Measurements from ENCODE around the gene ULBP1.
"Not testable (repeated sequence)": the region's sequence is repeated elsewhere in the genome, so short reads cannot be mapped to it uniquely, and the experiment has no call there.

ULBP1 gene

DNA sequence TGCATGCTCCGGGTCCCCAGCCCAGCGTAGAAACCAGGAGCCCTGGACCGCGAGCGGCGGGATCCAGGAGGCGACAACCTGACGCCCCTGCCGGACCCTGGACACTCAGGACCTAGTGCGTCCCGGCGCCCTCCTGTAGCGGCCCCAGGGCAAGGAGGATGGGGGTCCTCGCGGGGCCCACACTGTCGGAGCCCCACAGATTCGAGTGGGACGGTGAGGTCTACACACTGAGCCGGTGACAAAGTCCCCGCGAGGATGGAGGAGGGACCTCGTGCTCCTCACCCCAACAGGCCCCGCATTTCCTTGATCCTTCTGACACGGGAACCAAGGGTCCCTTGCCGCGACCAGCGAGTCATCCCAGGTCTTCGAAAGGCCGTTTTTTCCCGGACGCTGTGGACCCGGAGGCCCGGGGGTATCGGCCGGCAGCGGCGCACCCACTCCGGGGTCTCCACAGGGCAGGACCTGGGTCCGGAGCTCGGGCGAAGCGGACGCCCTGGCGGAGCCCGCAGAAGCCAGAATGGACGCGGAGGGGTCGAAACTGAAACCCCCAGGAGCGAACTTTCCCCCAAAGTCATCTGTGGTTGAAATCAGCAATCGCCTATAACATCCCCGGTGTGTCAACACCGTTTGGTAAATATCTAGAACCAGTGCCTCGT is 9.3 kb upstream of the ULBP1 start:
- DNase-seq, result not testable (repeated sequence)

DNA sequence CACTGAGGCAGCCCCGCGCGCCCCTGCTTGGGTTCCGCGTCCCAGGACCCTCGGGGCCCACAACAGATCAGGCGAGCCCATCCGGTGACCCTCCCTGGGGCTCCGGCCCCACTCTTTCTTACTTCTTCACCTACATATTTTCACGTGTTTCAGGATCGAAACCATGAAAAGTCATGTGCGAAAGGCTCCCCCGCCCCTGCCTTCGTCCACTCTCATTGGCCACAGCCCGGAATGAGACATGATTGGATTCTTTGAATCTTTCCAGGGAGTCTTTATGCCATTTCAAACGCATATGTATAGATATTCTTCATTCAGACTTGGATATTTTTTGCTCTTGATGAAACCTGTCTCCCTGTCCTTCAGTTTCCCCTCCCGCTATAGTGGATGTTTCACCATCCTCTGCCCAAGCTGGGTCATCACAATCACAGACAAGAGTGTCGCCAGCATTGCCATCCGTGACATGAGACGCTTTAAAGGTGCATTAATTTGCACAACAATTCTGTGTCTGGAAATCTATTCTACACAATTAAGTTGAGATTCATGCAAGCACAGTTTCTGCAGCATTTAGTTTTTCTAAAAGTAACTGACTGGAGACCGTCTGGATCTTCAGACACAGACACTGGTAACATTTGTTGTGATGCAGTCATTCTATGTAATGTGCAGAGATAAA is 8.6 kb upstream of the ULBP1 start:
- DNase-seq, result not testable (repeated sequence)

DNA sequence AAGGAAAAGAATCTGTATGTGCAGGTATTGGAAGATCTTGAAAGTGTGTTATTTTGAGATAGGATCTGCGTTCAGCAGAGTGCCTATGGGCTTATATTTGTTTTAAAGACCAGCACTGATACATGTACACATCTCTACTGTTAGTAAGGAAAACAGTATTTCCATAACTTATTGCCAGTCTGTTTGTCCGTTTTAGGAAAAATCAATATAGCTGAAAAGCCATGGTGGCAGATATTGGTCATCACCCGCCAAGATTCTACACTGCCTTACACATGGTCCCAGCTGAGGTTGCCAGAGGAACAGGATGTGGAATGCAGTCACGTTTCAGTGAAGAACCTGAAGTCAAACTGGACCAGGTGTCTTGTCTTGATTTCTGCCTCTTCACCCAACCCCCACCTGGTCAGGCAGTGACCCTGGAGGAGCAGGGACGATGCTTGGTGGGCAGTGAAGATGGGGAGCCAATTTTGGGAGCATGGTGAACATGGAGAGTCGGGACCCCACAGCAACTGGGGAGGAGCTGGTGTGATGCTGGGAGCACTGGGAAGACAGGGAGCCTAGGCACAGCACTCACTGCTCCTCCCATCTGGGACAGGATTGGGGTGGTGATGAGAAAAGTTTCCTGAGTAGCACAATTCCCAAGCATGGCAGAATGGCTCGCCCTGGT is 8.0 kb upstream of the ULBP1 start:
- DNase-seq, result not testable (repeated sequence)

DNA sequence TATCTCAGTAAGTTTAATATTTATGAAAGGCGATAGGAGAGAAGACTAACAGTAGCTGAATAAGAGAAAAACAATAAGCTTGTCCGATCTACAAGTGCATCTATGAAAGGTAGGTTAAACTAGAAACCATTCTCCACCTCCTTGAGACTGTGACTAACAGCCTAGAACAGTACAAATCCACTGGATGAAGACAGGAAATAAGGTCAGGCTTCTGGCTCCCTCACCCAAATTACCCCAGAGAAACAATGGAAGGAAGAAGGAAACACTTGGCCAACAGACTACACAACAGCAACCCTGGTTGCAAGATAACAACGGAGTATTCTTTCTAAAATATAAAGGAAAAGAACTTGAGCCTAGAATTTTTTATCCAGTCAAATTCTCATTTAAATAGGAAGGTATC is 5.6 kb upstream of the ULBP1 start:
- not testable (repeated sequence) for DNase-seq

DNA sequence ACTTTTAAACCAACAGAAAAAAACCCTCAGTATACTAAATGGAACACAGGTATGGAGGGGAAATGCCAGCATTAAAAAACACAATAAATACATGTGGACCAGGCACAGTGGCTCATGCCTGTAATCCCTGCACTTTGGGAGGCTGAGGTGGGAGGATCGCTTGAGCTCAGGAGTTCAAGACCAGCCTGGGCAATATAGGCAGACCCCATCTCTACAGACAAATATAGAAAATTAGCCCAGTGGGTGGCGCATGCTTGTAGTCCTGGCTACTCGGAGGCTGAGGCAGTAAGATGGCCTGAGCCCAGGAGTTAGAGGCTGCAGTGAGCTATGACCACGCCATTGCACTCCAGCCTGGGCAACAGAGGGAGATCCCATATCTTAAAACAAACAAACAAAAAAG is 3.9 kb upstream of the ULBP1 start:
- DNase-seq, result not testable (repeated sequence)

DNA sequence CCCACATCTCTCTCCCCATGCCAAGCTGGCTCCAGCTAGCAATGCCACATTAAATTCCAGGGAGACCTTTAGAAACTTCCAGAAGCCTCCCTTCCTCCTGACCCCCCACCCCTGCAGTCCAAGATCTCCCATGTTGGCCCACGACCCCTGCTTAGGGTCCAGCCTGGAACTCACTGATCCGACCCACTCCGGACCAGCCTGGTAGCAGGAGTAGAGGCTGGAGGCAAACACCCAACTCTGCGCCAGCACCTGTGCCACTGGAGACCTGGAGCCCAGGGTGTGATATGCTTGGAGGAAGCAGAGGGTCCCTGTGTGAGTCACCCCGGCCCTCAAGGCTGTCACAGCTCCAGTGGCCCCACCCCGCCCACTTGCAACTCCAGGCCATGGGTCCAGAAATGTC is 3.3 kb upstream of the ULBP1 start:
- no peak for DNase-seq

DNA sequence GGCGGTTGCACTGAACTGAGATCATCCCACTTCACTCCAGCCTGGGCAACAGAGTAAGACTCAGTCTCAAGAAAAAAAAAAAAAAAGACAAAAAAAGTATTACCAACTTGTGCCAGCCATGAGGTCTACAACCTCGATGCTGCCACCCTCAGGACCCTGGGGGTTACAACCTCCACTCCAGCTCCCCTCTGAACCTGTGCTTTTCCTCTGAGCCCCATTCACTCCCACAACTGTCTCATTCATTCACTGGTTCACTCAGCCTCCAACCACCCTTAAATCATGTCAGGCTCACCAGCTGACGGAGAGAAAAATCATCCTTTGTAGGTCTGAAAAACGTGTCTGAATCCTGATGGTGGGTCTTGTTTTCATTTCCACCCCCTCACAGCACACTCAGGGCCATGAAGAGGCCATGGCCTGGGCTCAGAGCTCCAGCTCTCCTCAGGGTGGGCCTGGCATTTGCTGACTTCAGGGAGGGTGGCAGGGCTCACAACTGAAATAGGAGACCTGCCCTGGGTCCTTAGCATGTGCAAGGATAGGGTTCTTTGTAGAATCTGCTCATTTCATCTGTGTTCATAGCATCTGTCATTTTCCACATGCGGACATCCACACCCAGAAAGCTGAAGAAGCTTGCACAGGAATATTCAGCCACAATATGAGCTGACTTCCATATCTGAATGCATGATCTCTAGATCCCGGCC is 1.9 kb upstream of the ULBP1 start:
- no peak for DNase-seq

DNA sequence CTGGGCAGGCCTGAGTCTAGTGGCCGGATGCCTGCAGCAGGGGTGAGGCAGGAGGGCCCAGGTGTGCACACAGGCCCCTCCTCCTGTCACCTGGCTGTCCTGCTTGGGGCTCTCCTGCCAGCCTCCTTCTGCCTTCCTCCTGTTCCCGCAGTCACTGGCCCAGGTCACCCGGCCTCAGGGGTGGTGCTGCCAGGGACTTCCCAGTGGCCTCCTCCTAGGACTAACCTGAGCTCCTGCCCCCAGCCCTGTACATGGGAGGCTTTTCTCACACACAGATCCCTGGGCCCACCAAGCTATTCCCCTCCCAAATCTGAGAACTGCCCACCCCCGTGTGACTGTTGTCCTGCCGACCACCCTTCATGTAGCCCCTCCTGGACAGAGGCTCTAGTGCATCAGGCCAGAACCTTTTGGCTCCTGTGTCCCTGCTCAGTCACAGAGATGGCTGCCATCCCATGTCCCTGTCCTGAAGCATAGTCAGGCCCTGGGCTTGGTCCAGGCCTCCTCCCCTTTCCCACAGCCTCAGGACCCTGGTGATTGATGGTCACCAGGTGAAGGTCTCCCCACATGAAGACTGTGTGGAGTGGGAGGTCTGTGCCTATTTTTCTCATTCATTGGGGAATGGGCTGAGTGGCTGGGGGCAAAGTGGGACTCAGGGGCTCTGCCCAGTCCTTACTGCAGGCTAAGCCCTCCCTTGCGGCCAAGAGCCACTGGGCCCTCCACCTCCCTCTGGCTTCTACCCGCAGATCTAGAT is 1.1 kb upstream of the ULBP1 start:
- no peak for DNase-seq

DNA sequence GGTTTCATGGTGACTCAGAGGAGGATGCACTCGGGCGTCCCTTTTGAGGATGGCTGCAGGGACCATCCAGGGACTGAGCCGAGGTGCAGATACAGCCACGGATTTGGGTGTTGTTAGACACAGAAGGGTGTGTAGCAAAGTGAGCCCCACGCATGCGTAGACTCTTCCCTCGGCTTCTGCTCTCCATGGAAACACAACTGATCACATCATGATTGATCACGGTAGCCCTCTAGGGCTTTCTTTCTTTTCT is 606 bp upstream of the ULBP1 start:
- DNase-seq, result no peak

DNA sequence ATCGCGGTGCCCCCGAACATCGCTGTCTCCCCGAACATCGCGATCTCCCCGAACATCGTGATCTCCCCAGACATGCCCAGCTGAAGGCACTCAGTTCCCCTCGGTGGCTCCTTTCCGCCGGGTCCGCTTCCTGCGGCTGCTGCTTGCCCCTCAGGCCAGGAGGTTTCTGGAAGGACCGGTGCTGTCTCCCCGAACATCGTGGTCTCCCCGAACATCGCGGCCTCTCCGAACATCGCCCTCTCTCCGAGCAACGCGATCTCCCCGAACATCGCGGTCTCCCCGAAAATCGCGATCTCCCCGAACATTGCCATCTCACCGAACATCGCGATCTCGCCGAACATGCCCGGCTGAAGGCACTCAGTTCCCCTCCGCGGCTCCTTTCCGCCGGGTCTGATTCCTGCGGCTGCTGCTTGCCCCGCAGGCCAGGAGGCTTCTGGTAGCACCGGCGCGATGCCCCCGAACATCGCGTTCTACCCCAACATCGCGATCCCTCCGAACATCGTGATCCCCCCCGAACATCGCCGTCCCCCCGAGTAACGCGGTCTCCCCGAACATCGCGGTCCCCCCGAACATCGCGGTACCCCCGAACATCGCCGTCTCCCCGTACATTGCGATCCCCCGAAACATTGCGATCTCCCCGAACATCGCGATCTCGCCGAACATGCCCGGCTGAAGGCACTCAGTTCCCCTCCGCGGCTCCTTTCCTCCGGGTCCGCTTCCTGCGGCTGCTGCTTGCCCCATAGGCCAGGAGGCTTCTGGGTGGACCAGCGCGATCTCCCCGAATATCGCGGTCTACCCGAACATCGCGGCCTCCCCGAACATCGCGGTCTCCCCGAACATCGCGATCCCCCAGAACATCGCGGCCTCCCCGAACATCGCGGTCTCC is 808 bp downstream of the ULBP1 start:
- peak; percentile 11 for DNase-seq

DNA sequence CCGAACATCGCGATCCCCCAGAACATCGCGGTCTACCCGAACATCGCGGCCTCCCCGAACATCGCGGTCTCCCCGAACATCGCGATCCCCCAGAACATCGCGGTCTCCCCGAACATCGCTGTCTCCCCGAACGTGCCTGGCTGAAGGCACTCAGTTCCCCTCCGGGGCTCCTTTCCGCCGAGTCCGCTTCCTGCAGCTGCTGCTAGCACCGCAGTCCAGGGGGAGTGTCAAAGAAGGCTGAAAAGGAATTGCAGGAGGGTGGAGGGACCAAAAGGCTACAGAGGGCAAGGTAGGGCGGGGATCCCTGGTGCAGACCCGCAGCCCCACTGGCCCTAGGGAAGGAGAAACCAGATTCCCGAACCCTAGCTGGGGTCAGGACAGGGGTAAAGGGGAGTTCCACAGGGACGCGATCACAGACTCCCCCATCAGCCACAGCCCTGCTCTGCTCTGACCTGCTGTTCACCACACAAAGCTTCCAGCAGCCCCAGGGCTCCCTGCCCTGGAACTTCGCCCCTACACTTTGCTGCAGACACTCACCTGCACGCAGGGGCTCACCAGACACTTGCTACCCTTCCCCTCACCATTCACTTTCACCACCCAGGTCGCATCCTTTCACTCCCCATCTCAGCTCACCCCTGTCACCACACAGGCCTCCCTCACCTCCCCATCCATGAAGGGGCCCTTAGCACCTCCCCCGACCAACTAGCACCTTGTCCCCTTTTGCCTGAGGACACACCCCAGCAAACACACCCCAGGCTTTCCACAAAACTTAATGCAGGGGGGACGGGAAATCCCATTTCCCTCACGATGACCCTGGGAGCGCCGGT is 1.7 kb downstream of the ULBP1 start:
- DNase-seq, result no peak

DNA sequence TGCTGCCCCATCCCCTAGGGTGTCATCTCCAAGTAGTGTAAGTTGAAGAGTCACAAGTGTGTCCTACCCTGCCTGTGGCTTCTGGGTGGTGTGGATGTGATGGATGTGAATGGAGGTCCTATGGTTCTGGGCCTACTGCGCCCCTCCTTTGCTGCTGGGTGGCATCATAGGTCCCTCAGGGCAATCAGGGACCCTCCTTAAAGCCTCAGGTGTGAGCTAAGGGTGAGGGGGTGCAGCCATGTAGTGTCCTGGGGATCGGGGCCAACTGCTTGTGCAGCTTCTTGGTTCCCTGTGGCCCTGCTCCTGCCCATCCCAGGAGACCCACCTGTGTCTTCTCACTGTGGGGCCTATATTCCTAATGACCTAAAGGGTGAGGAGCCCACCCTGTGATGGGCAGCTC is 2.6 kb downstream of the ULBP1 start:
- not testable (repeated sequence) for DNase-seq

DNA sequence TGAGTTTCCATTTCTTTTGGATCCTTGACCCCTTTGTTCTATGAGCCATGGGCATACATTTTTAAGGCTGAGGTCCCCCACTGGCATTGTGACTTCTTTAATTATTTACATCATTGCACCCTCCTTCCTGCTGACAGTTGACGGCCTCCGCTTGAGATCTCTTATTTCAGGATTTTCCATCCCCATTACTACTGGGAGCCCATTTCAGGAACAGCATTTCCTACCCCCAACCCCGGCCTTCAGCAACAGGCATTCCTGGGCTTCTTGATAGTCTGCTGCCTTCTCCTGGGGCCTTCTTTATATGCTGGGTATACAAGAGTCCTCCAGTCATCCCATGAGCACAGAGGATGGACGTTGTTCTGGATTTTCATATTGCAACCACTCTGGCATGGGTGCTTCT is 3.8 kb downstream of the ULBP1 start:
- no peak for DNase-seq

DNA sequence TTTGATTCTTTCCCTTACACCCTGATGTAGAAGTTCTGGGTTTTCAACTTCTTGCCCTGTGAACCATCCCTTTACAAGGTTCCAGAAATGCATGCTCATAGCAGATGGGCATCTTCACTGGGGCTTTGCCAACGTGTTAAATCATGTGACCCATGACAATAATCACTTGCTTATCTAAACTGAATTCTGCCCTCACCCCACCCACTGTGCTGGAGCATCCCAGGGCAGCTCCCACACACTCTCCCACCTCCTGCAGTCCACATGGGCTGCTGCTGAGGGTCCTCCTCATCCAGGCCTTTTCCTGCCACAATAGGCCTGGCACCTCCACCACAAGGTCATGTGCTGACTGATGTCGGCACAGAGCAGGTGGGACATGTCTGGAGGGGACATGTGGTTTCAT is 4.3 kb downstream of the ULBP1 start:
- not testable (repeated sequence) for DNase-seq

DNA sequence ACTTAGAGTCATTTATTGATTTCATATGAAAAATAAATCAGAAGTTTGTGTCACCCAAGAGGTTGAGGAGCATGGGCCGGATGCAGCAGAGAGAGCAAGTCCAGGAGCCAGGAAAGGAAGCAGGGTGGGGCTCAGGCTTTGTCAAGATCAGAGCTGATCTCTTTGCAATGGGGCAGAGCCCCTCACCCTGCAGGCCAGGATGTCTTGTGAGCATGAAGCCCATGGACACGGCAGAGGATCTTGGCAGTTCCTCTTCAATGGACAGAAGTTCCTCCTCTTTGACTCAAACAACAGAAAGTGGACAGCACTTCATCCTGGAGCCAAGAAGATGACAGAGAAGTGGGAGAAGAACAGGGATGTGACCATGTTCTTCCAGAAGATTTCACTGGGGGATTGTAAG is 5.2 kb downstream of the ULBP1 start:
- DNase-seq, result not testable (repeated sequence)

DNA sequence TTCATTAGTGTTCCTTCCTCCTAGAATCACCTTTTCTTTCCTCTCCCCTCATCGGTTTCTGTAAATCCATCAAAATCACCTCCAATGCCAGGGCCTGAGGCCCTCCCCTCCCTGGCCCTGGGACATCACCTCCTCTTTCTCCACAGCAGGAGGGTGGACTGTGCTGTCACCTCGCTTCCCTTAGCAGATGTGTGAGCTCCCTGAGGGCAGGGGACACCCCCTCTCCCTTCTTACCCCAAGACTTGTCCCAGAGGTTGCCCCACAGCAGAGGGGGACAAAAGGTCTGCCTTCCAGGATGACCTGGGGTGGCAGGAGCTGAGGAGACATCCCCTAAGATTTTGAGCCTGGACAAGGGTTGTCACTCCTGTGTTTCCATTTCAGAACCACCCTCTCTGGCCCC is 5.9 kb downstream of the ULBP1 start:
- DNase-seq, result no peak

DNA sequence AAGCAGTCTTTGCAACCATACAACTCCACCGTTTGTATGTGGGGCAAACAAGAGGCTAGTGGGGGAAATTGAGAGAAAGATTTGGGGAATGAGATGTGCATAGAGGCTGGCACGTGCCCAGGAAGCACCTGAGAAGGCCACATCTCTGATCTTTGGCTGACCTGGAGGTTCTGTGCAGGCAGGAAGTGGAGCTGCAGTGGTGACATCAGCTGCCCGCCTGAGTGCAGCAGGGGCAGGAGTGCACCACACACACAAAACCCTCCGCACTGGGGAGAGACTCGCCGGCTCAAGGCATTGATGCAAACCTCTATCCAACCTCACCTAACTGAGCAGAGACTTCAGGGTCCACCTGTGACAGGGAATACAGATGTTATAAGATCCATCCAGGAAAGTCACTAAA is 10.7 kb downstream of the ULBP1 start:
- DNase-seq, result not testable (repeated sequence)

DNA sequence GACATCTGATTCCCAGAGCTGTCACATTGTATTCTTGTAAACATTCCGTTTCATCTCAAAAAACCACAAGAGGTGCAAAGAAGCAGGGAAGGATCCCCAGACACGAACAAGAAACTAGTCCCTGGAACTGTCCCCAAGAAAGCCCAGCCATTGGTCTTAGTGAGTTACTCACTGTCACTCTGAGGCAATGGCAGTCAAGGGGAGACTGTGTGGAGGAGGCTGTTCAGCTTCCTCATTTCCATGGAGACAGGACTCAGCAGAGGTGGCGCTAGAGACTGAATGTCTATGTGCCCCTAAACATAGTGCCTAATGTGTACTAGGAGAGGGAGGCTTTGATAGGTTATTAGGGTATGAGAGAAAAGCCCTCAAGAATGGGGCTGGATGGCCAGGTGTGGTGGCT is 11.1 kb downstream of the ULBP1 start:
- DNase-seq, result peak; percentile 49

DNA sequence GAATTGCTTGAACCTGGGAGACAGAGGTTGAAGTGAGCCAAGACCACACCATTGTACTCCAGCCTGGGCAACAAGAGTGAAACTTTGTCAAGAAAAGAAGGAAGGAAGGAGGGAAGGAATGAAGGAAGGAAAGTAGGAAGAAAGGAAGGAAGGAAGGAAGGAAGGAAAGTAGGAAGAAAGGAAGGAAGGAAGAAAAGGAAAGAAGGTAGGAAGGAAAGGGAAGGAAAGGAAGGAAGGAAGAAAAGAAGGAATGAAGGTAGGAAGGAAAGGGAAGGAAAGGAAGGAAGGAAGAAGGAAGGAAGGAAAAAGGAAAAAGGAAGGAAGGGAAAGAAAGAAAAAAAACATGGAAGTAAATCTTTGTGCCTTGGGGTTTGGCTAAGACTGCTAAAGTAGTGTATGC is 11.7 kb downstream of the ULBP1 start:
- no peak for DNase-seq

DNA sequence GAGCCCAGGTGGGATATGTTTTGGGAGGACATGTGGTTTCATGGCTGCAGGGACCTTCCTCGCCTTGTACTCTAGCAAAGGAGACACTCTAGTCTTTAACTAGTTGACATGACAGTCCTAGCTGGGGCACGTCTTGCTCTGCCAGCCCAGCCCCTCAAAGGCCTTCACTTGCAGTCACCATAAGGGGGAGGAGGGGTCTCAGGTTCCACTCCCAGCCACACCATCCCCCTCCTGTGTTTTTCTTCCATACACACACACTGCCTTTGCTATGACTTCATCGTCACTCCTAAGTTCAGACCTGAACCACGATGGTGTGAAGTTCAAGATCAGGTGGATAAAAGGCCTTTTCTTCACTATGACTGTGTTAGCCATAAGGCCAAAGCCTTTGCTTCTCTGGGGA is 13.5 kb downstream of the ULBP1 start:
- DNase-seq, result no peak

DNA sequence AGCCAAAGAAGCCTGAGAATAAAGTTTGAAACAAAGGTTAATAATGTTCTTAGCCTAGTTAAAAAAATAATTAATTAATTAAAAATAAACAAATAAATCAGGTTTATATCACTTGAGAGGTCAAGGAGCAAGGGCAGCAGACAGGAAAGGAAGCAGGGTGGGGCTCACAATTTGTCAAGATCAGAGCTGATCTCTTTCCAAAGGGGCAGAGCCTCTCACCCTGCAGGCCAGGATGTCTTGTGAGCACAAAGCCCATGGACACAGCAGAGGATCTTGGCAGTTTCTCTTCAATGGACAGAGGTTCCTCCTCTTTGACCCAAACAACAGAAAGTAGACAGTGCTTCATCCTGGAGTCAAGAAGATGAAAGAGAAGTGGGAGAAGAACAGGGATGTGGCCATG is 14.9 kb downstream of the ULBP1 start:
- DNase-seq, result no peak
